WTC11 (cell line): ENCODE data around the gene CFAP92. TPM values are rescaled to one million over a fixed set of nuclear protein-coding genes. Genes with fewer than 3 reads are reported as not detected.
A peak's percentile ranks its signal among the peaks of the same experiment; 100 is the strongest.

Source experiments
- ATAC-seq: fragments of 200-7000 bp; cut with Tn5 transposase; 2 replicates; pipeline ENCODE4 v1.10.0; 2021; ENCODE audit warnings: mild to moderate bottlenecking, moderate library complexity
- Bru-seq: library from RNA; stranded (reverse); fragments of 400-500 nt; gene quantifications from one replicate; lab custom pipeline; 2021; lab: Mats Ljungman, UMichigan
- CTCF ChIA-PET: fragments of 300-600 bp; sonication (Branson Sonifier 250); formaldehyde crosslinking; loops from one replicate; lab custom pipeline; 2021; ENCODE audit warnings: antibody characterized with exemption; lab: Charles Lee
- POLR2A ChIA-PET: fragments of 350-600 bp; sonication (Branson Sonifier 250); formaldehyde crosslinking; loops from one replicate; lab custom pipeline; 2021; ENCODE audit warnings: antibody characterized with exemption; lab: Charles Lee
- DNase-seq: peaks from one replicate; pipeline ENCODE4 v3.0.0; 2021; ENCODE audit warnings: low spot score
- H3K27ac Mint-ChIP-seq: 2 replicates; pipeline ENCODE4 v1.8.0; 2021; ENCODE audit warnings: mixed read lengths
- H3K27me3 Mint-ChIP-seq: 2 replicates; pipeline ENCODE4 v1.8.0; 2021; ENCODE audit warnings: low read depth, mild to moderate bottlenecking, moderate library complexity, mixed read lengths
- H3K36me3 Mint-ChIP-seq: 2 replicates; pipeline ENCODE4 v1.8.0; 2021; ENCODE audit warnings: mixed read lengths
- H3K4me1 Mint-ChIP-seq: 2 replicates; pipeline ENCODE4 v1.8.0; 2022; ENCODE audit warnings: mixed read lengths
- H3K4me3 Mint-ChIP-seq: 2 replicates; pipeline ENCODE4 v1.8.0; 2021; ENCODE audit warnings: mild to moderate bottlenecking, moderate library complexity, mixed read lengths
- H3K9me3 Mint-ChIP-seq: 2 replicates; pipeline ENCODE4 v1.8.0; 2021; ENCODE audit warnings: mixed read lengths
- CREB1 ChIP-seq: sonication (generic); formaldehyde crosslinking; IDR thresholded peaks from 2 replicates; pipeline ENCODE4 v1.8.0; 2023; ENCODE audit warnings: mild to moderate bottlenecking, missing genetic modification reagents
- ELF4 ChIP-seq: sonication (generic); formaldehyde crosslinking; IDR thresholded peaks from 2 replicates; pipeline ENCODE4 v1.8.1; 2022; ENCODE audit warnings: low read depth, mild to moderate bottlenecking, moderate library complexity, missing genetic modification reagents
- ESRRA ChIP-seq: sonication (generic); formaldehyde crosslinking; IDR thresholded peaks from 2 replicates; pipeline ENCODE4 v1.8.1; 2022; ENCODE audit warnings: mild to moderate bottlenecking, missing genetic modification reagents, borderline replicate concordance
- FOXK1 ChIP-seq: sonication (generic); formaldehyde crosslinking; IDR thresholded peaks from 2 replicates; pipeline ENCODE4 v1.8.0; 2022; ENCODE audit warnings: mild to moderate bottlenecking, moderate library complexity, missing genetic modification reagents
- FOXP1 ChIP-seq: sonication (generic); formaldehyde crosslinking; IDR thresholded peaks from 2 replicates; pipeline ENCODE4 v1.8.0; 2022; ENCODE audit warnings: missing genetic modification reagents, mild to moderate bottlenecking, moderate library complexity, borderline replicate concordance
- HMGA2 ChIP-seq: fragments of 250-450 bp; sonication (Bioruptor Pico); IDR thresholded peaks from 2 replicates; pipeline ENCODE4 v1.4.0; 2021; ENCODE audit warnings: mild to moderate bottlenecking, moderate library complexity
- JAZF1 ChIP-seq: fragments of 250-450 bp; sonication (Bioruptor Pico); IDR thresholded peaks from 2 replicates; pipeline ENCODE4 v1.9.0; 2021; ENCODE audit warnings: moderate library complexity, mild to moderate bottlenecking, inconsistent platforms
- NFYB ChIP-seq: sonication (generic); formaldehyde crosslinking; conservative IDR thresholded peaks from 2 replicates; pipeline ENCODE4 v1.8.0; 2022; ENCODE audit warnings: low read depth, missing genetic modification reagents
- RELA ChIP-seq: sonication (generic); formaldehyde crosslinking; IDR thresholded peaks from 2 replicates; pipeline ENCODE4 v1.8.1; 2022; ENCODE audit warnings: missing genetic modification reagents, mild to moderate bottlenecking, borderline replicate concordance
- SMAD3 ChIP-seq: sonication (generic); formaldehyde crosslinking; IDR thresholded peaks from 2 replicates; pipeline ENCODE4 v1.8.0; 2022; ENCODE audit warnings: missing genetic modification reagents, mild to moderate bottlenecking, borderline replicate concordance
- ZNF232 ChIP-seq: sonication (generic); formaldehyde crosslinking; IDR thresholded peaks from 2 replicates; pipeline ENCODE4 v1.8.0; 2022; ENCODE audit warnings: mild to moderate bottlenecking, missing genetic modification reagents
- long read RNA-seq, 3 experiments: library from RNA in 1 of 3; library from capped mRNA in 1 of 3; library from polyadenylated mRNA in 1 of 3; unstranded in 2 of 3; stranded (forward) in 1 of 3; transcript quantifications; one replicate each; pipeline ENCODE4 v2.0.0, GENCODE V29; 2021
- total RNA-seq: library from RNA; stranded (reverse); gene quantifications from 3 replicates; pipeline ENCODE4 v1.2.3, GENCODE V29; 2021
- TF ChIP-seq, protein P1 (sequence below): sonication (generic); formaldehyde crosslinking; IDR thresholded peaks from 2 replicates; pipeline ENCODE4 v1.8.1; 2022; ENCODE audit warnings: low read depth, mild to moderate bottlenecking, moderate library complexity, missing genetic modification reagents, borderline replicate concordance
- TF ChIP-seq, protein P2 (sequence below): sonication (generic); formaldehyde crosslinking; IDR thresholded peaks from 2 replicates; pipeline ENCODE4 v1.8.1; 2022; ENCODE audit warnings: low read depth, missing genetic modification reagents, borderline replicate concordance
- TF ChIP-seq, protein P3 (sequence below): sonication (generic); formaldehyde crosslinking; IDR thresholded peaks from 2 replicates; pipeline ENCODE4 v1.8.1; 2022; ENCODE audit warnings: mild to moderate bottlenecking, missing genetic modification reagents, moderate library complexity, borderline replicate concordance
- TF ChIP-seq, protein P4 (sequence below): sonication (generic); formaldehyde crosslinking; conservative IDR thresholded peaks from 2 replicates; pipeline ENCODE4 v1.8.1; 2022; ENCODE audit warnings: mild to moderate bottlenecking, missing genetic modification reagents
- TF ChIP-seq, protein P5 (sequence below): sonication (generic); formaldehyde crosslinking; IDR thresholded peaks from 2 replicates; pipeline ENCODE4 v1.8.1; 2023; ENCODE audit warnings: mild to moderate bottlenecking, missing genetic modification reagents
- TF ChIP-seq, protein P6 (sequence below): fragments of 250-450 bp; sonication (Bioruptor Pico); IDR thresholded peaks from 2 replicates; pipeline ENCODE4 v1.9.0; 2021; ENCODE audit warnings: moderate library complexity, mild to moderate bottlenecking, inconsistent platforms, borderline replicate concordance
- TF ChIP-seq, protein P7 (sequence below): sonication (generic); formaldehyde crosslinking; IDR thresholded peaks from 2 replicates; pipeline ENCODE4 v1.8.0; 2022; ENCODE audit warnings: missing genetic modification reagents

Gene CFAP92, protein sequence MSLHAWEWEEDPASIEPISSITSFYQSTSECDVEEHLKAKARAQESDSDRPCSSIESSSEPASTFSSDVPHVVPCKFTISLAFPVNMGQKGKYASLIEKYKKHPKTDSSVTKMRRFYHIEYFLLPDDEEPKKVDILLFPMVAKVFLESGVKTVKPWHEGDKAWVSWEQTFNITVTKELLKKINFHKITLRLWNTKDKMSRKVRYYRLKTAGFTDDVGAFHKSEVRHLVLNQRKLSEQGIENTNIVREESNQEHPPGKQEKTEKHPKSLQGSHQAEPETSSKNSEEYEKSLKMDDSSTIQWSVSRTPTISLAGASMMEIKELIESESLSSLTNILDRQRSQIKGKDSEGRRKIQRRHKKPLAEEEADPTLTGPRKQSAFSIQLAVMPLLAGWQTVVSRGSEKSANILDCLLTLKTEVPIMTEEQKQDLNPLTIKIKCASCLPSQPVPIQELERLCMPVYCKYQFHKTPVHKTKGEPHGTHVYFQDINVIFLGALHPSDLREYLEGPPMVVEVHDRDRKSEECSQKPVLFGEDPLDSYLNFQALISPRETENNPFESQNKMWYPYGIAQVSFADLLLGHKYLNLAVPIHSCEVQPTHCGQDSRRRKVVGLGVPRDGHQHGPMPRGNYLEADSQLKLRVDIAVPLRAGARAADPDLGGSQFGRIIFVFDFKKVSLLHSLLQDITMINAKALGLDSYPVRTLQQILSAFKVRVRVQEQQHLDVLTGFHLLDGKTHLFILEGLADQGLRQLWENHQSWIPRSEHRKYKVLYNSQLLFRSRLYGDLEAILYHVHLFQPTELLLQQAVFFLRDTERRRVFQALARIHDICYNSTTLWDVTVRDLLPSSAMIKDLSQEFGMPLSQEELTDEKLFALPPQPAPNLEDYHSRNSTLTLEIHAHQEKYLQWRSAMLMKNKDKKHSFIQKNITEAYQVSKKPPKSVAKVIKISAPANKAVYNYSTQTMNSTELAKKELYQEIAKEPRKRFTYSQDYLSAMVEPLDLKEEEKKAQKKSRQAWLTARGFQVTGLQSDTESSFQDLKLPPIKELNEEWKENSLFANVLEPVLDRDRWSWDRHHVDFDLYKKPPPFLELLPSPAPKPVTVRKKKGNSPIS
- 2.3 to 2.9 TPM (median 2.6 TPM) in 3 replicates for total RNA-seq
- percentile 28 among the genes with signal in this experiment for Bru-seq, nascent RNA
- long read RNA-seq, experiment 1, full-length matches to known transcripts = 2 of 6 reads
- long read RNA-seq, experiment 1, partial matches to known transcripts = 0 of 6 reads
- long read RNA-seq, experiment 1, other reads (novel, unspliced or antisense) = 4 of 6 reads
- long read RNA-seq, experiment 2, partial matches to known transcripts = 2 of 9 reads
- long read RNA-seq, experiment 2, other reads (novel, unspliced or antisense) = 7 of 9 reads
- long read RNA-seq, experiment 3, partial matches to known transcripts = 0 of 1 reads
- long read RNA-seq, experiment 3, other reads (novel, unspliced or antisense) = 1 of 1 reads

DNA sequence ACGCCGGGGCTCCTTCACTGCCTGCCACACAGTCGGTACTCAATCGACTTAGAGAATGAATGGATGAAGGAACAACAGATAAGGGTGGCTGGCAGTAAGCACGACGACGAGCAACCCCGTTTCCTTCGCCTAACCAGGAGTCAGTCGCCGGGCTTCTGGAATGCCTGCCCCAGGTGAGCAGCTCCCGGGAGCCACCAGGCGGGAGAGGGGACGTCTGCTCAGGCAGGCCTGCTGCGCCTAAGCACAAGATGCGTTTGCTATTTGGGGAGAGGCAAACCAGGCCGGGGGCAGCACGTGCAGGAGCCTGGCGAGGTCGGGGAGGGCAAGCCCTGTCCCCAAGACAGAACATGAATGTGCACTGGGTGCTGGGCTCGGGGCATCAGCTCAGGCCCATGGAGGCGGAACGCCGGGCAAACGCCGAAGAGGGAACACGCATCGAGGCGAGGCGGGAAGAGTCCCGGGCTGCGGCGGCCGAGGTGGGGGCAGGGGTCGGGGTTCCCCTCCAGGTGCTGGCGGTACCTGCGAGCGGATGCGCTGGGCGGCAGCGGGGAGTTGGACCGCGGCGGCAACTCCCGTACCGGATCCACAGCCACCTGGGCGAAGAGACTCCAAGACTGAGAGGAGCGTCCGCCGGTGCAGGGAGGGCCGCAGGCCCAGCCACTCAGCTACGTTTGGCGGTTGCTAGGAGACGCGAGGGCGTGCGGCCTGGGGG lies at the start of gene CFAP92:
Gene CFAP92, minus strand, starts transcription at position 616 of the 712 bp plus-strand sequence. CDS start 772 bp downstream, outside the sequence.
- peak within 1 kb of the TSS; percentile 77 for H3K4me3 Mint-ChIP-seq
- peaks cover 71% of the 10 kb centered on the region for H3K27me3 Mint-ChIP-seq
- POLR2A ChIA-PET = interaction anchor here (0.7 to 1.6 kb wide), 5 partner anchors 10 to 128 kb away, joined by 3 to 4 read pairs (median 3); partner anchors contain the start of gene RAB43
- DNase-seq (peak; percentile 96), ATAC-seq (peak; percentile 91)
- peaks cover 6% of the 10 kb centered on the region for H3K9me3 Mint-ChIP-seq
- peaks cover 18% of the 10 kb centered on the region for H3K4me1 Mint-ChIP-seq
- CTCF ChIA-PET = interaction anchor here (0.8 to 4.3 kb wide), 15 partner anchors 10 to 376 kb away, joined by 3 to 56 read pairs (median 4); partner anchors contain the start of gene RAB43
- no peaks in the 10 kb centered on the region for H3K36me3 Mint-ChIP-seq
- no peak within 1 kb of the TSS for H3K27ac Mint-ChIP-seq
- TF ChIP-seq NFYB (CRISPR knock-in tag) (no peak; the same call in 1 of the 2 replicates), FOXK1 (CRISPR knock-in tag) (peak; percentile 37; the same call in 1 of the 2 replicates), SMAD3 (CRISPR knock-in tag) (peak; percentile 54; the same call in 1 of the 2 replicates), HMGA2 (no peak), ELF4 (CRISPR knock-in tag) (peak; percentile 78; the same call in 1 of the 2 replicates), CREB1 (CRISPR knock-in tag) (no peak), ZNF232 (peak; percentile 90), ESRRA (peak; percentile 89; the same call in 1 of the 2 replicates), RELA (0 out of 2 replicates have a peak, but pooled peaks have one; percentile 50), JAZF1 (CRISPR knock-in tag) (no peak), FOXP1 (CRISPR knock-in tag) (peak; percentile 92)
- TF ChIP-seq, protein P1, sequence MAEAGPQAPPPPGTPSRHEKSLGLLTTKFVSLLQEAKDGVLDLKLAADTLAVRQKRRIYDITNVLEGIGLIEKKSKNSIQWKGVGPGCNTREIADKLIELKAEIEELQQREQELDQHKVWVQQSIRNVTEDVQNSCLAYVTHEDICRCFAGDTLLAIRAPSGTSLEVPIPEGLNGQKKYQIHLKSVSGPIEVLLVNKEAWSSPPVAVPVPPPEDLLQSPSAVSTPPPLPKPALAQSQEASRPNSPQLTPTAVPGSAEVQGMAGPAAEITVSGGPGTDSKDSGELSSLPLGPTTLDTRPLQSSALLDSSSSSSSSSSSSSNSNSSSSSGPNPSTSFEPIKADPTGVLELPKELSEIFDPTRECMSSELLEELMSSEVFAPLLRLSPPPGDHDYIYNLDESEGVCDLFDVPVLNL (CRISPR knock-in tag) = 0 out of 2 replicates have a peak, but pooled peaks have one; percentile 73
- TF ChIP-seq, protein P2, sequence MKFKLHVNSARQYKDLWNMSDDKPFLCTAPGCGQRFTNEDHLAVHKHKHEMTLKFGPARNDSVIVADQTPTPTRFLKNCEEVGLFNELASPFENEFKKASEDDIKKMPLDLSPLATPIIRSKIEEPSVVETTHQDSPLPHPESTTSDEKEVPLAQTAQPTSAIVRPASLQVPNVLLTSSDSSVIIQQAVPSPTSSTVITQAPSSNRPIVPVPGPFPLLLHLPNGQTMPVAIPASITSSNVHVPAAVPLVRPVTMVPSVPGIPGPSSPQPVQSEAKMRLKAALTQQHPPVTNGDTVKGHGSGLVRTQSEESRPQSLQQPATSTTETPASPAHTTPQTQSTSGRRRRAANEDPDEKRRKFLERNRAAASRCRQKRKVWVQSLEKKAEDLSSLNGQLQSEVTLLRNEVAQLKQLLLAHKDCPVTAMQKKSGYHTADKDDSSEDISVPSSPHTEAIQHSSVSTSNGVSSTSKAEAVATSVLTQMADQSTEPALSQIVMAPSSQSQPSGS (CRISPR knock-in tag) = peak; percentile 55; the same call in 1 of the 2 replicates
- TF ChIP-seq, protein P3, sequence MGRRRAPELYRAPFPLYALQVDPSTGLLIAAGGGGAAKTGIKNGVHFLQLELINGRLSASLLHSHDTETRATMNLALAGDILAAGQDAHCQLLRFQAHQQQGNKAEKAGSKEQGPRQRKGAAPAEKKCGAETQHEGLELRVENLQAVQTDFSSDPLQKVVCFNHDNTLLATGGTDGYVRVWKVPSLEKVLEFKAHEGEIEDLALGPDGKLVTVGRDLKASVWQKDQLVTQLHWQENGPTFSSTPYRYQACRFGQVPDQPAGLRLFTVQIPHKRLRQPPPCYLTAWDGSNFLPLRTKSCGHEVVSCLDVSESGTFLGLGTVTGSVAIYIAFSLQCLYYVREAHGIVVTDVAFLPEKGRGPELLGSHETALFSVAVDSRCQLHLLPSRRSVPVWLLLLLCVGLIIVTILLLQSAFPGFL = peak; percentile 32; the same call in 1 of the 2 replicates
- TF ChIP-seq, protein P4, sequence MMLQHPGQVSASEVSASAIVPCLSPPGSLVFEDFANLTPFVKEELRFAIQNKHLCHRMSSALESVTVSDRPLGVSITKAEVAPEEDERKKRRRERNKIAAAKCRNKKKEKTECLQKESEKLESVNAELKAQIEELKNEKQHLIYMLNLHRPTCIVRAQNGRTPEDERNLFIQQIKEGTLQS (CRISPR knock-in tag) = 0 out of 2 replicates have a peak, but pooled peaks have one; percentile 48
- TF ChIP-seq, protein P5, sequence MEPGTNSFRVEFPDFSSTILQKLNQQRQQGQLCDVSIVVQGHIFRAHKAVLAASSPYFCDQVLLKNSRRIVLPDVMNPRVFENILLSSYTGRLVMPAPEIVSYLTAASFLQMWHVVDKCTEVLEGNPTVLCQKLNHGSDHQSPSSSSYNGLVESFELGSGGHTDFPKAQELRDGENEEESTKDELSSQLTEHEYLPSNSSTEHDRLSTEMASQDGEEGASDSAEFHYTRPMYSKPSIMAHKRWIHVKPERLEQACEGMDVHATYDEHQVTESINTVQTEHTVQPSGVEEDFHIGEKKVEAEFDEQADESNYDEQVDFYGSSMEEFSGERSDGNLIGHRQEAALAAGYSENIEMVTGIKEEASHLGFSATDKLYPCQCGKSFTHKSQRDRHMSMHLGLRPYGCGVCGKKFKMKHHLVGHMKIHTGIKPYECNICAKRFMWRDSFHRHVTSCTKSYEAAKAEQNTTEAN (CRISPR knock-in tag) = 0 out of 2 replicates have a peak, but pooled peaks have one; percentile 62
- TF ChIP-seq, protein P6, sequence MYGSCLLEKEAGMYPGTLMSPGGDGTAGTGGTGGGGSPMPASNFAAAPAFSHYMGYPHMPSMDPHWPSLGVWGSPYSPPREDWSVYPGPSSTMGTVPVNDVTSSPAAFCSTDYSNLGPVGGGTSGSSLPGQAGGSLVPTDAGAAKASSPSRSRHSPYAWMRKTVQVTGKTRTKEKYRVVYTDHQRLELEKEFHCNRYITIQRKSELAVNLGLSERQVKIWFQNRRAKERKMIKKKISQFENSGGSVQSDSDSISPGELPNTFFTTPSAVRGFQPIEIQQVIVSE (CRISPR knock-in tag) = no peak
- TF ChIP-seq, protein P7, sequence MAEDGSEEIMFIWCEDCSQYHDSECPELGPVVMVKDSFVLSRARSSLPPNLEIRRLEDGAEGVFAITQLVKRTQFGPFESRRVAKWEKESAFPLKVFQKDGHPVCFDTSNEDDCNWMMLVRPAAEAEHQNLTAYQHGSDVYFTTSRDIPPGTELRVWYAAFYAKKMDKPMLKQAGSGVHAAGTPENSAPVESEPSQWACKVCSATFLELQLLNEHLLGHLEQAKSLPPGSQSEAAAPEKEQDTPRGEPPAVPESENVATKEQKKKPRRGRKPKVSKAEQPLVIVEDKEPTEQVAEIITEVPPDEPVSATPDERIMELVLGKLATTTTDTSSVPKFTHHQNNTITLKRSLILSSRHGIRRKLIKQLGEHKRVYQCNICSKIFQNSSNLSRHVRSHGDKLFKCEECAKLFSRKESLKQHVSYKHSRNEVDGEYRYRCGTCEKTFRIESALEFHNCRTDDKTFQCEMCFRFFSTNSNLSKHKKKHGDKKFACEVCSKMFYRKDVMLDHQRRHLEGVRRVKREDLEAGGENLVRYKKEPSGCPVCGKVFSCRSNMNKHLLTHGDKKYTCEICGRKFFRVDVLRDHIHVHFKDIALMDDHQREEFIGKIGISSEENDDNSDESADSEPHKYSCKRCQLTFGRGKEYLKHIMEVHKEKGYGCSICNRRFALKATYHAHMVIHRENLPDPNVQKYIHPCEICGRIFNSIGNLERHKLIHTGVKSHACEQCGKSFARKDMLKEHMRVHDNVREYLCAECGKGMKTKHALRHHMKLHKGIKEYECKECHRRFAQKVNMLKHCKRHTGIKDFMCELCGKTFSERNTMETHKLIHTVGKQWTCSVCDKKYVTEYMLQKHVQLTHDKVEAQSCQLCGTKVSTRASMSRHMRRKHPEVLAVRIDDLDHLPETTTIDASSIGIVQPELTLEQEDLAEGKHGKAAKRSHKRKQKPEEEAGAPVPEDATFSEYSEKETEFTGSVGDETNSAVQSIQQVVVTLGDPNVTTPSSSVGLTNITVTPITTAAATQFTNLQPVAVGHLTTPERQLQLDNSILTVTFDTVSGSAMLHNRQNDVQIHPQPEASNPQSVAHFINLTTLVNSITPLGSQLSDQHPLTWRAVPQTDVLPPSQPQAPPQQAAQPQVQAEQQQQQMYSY = peak; percentile 49; the same call in 1 of the 2 replicates
